ENCODE measurements around the gene DIAPH2. TPM values are rescaled to one million over a fixed set of nuclear protein-coding genes. Genes with fewer than 3 reads are reported as not detected.

Gene DIAPH2
- polyA plus RNA-seq, 3 donors: 6.9 to 7.0 (median 6.9) TPM

GRCh38 chrX:97563531-97564133 is 879.0 kb downstream of the DIAPH2 start:
- DNase-seq: peak; percentile 24

- no peak for DNase-seq
These were observed 879.9 kb downstream of the DIAPH2 start for GRCh38 chrX:97564496-97564895.

GRCh38 chrX:97587171-97587570 is 902.5 kb downstream of the DIAPH2 start:
- no peak for DNase-seq

- no peak for DNase-seq
These were observed 910.1 kb downstream of the DIAPH2 start for GRCh38 chrX:97594646-97595224.

- DNase-seq: no peak
These were observed 913.3 kb downstream of the DIAPH2 start for GRCh38 chrX:97597954-97598353.

GRCh38 chrX:97602465-97603258 is 918.0 kb downstream of the DIAPH2 start:
- no peak for DNase-seq

- no peak for DNase-seq
These were observed 920.6 kb downstream of the DIAPH2 start for GRCh38 chrX:97605271-97605670.

- no peak for DNase-seq
These were observed 924.7 kb downstream of the DIAPH2 start for GRCh38 chrX:97609357-97609756.

GRCh38 chrX:97609938-97610337 is 925.3 kb downstream of the DIAPH2 start:
- DNase-seq: no peak

GRCh38 chrX:97616883-97617530 is 932.4 kb downstream of the DIAPH2 start:
- no peak for DNase-seq

- no peak for DNase-seq
These were observed 934.9 kb downstream of the DIAPH2 start for GRCh38 chrX:97619499-97619898.

- DNase-seq: no peak
These were observed 937.5 kb downstream of the DIAPH2 start for GRCh38 chrX:97622111-97622510.

GRCh38 chrX:97628326-97628725 is 943.7 kb downstream of the DIAPH2 start:
- DNase-seq: no peak

GRCh38 chrX:97628807-97629596 is 944.4 kb downstream of the DIAPH2 start:
- no peak for DNase-seq

GRCh38 chrX:97629597-97629985 is 944.9 kb downstream of the DIAPH2 start:
- DNase-seq: no peak

- DNase-seq: no peak
These were observed 949.2 kb downstream of the DIAPH2 start for GRCh38 chrX:97633798-97634197.

GRCh38 chrX:97636473-97637140 is 952.0 kb downstream of the DIAPH2 start:
- no peak for DNase-seq

- no peak for DNase-seq
These were observed 952.6 kb downstream of the DIAPH2 start for GRCh38 chrX:97637289-97637688.

- no peak for DNase-seq
These were observed 954.0 kb downstream of the DIAPH2 start for GRCh38 chrX:97638621-97639020.

- no peak for DNase-seq
These were observed 954.9 kb downstream of the DIAPH2 start for GRCh38 chrX:97639526-97639925.
